ENCODE data around the gene COPG2. TPM values are rescaled to one million over a fixed set of nuclear protein-coding genes. Genes with fewer than 3 reads are reported as not detected.

Gene COPG2
- total RNA-seq, 4 donors from 2014 or later = 11.7 to 15.6 (median 13.1) TPM

DNA sequence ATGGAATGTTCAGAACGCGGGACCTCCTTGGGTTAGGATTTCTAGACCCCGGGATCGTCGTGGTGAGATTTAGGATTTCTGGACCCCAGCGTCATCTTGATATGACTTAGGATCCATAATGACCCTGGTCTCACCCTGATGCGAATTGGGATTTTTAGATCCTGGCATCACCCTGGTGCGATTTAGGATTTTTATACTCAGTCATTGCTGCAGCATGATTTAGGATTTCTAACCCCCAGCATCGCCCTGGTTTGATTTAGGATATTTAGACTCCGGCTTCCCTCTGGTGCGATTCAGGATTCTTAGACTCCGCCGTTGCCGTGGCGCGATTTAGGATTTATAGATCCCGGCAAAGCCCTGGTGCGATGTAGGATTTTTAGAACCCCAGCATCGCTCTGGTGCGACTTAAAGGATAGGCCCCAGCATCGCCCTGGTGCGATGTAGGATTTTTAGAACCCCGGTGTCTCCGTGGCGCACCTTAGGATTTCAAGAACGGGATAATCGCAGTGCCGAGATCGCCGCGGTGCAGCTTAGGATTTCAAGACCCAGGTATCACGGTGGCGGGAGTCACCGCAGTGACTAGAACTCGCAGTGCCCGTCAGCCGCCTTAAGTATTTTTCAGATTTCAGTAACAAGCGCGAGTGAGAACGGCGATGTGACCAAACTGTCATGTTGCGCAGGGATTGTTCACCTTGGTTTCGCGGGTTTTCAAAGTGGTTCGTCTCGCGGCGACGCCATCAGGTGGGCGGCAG, 175.8 kb downstream of the COPG2 start:
- Histone ChIP-seq H3K9me3 (no peaks in the 10 kb centered on the region), H3K36me3 (no peaks in the 10 kb centered on the region), H3K4me1 (peaks cover 0 to 28% (median 5%) of the 10 kb centered on the region in 3 donors), H3K4me3 (peak overlapping the region in 1 of 2 donors; percentile 50), H3K27ac (no peak overlapping the region), H3K27me3 (peaks cover 61% of the 10 kb centered on the region)
- 50 to 55% methylated on average over 18 to 43 of the region's 50 CpGs for WGBS, 2 donors (ENCODE audit: low coverage in 1 of 2)
- no peak for ATAC-seq
- TF ChIP-seq EP300 (IDR thresholded peaks at IDR 0.05) (no peak), POLR2AphosphoS5 (IDR thresholded peaks at IDR 0.05) (no peak), POLR2A (IDR thresholded peaks at IDR 0.05) (no peak)
- TF ChIP-seq, protein P1, sequence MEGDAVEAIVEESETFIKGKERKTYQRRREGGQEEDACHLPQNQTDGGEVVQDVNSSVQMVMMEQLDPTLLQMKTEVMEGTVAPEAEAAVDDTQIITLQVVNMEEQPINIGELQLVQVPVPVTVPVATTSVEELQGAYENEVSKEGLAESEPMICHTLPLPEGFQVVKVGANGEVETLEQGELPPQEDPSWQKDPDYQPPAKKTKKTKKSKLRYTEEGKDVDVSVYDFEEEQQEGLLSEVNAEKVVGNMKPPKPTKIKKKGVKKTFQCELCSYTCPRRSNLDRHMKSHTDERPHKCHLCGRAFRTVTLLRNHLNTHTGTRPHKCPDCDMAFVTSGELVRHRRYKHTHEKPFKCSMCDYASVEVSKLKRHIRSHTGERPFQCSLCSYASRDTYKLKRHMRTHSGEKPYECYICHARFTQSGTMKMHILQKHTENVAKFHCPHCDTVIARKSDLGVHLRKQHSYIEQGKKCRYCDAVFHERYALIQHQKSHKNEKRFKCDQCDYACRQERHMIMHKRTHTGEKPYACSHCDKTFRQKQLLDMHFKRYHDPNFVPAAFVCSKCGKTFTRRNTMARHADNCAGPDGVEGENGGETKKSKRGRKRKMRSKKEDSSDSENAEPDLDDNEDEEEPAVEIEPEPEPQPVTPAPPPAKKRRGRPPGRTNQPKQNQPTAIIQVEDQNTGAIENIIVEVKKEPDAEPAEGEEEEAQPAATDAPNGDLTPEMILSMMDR (IDR thresholded peaks at IDR 0.05) = no peak

- peak within 1 kb of the TSS in 1 of 4 donors; percentile 15 for H3K27ac ChIP-seq
- ATAC-seq = no peak
- WGBS, 2 donors (ENCODE audit: low coverage in 1 of 2) = no CpG with 5 or more reads among the region's 71 CpGs
Observed at GRCh38 chr7:130491841-130492522, 176.6 kb downstream of the COPG2 start, which contains the start of gene MEST. Gene MEST (plus strand): TSS chr7:130492085. CDS start chr7:130492314, 229 bp downstream.

DNA sequence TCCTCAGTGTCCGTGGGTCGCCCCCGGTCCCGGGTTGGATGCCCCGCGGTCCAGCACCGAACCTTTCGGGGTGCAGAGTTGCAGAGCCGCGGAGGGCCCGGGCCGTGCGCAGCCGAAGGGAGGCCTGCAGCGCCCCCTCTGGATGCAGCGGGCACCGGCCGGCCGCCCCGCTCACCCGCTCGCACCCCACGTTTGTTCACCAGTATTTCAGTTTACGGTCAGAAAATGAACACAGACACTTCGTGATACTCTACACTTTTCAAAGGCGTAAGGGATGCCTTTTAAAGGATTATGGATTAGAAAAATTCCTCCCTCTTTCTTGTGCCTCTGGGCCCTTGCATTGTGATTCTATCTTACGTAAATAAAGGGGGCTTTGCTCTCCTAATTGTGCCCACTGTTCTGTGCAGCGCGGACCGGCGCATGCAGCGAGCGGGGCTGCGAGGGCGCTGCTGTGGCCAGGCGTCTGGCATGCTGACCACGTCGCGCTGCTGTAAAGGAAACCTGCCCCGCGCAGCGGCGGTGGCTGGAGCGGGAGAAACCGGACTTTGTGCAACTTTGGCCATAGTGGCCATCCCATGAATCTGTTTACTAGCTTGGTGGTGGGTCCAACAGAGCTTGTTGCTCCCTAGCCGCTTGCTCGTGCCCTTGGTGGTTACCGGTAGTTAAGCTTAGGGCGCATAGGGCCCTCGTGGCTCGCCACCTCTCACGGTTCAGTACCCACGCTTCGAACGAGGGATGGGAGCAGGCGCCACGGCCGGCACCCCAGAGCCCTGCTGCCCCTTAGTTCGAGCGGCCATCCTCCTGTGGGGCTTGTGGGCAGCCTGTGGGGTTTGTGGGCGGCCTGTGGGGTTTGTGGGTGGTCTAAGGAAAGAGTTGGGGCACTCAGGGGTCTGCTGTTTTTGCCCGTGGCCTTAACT, 177.4 kb downstream of the COPG2 start:
- no peaks in the 10 kb centered on the region for H3K9me3 ChIP-seq
- ATAC-seq = peak; percentile 56
- peaks cover 0 to 38% (median 5%) of the 10 kb centered on the region in 3 donors for H3K4me1 ChIP-seq
- WGBS, 2 donors (ENCODE audit: low coverage in 1 of 2) = 40 to 49% methylated on average over 1 to 32 of the region's 62 CpGs
- H3K4me3 ChIP-seq = peak overlapping the region; percentile 5 to 50
- peak overlapping the region in 1 of 4 donors; percentile 15 for H3K27ac ChIP-seq
- TF ChIP-seq EP300 (IDR thresholded peaks at IDR 0.05) = no peak
- TF ChIP-seq, protein P1 (IDR thresholded peaks at IDR 0.05) = peak in 3 of 4 experiments; percentile 37 to 64 (median 58)
- no peak for TF ChIP-seq POLR2A (IDR thresholded peaks at IDR 0.05)
- no peaks in the 10 kb centered on the region for H3K36me3 ChIP-seq
- peaks cover 77% of the 10 kb centered on the region for H3K27me3 ChIP-seq

More at GRCh38 chr7:130491841-130492522, 176.6 kb downstream of the COPG2 start, which contains the start of gene MEST:
- Histone ChIP-seq H3K4me1 (peaks cover 0 to 30% (median 5%) of the 10 kb centered on the region in 3 donors), H3K9me3 (no peaks in the 10 kb centered on the region), H3K27me3 (peaks cover 68% of the 10 kb centered on the region), H3K4me3 (peak within 1 kb of the TSS; percentile 5 to 50), H3K36me3 (no peaks in the 10 kb centered on the region)
- no peak for TF ChIP-seq EP300 (IDR thresholded peaks at IDR 0.05)
- TF ChIP-seq POLR2AphosphoS5 (IDR thresholded peaks at IDR 0.05) = no peak
- TF ChIP-seq, protein P1 (IDR thresholded peaks at IDR 0.05) = no peak
- TF ChIP-seq POLR2A (IDR thresholded peaks at IDR 0.05) = no peak

GRCh38 chr7:130490311-130490791, 178.2 kb downstream of the COPG2 start:
- H3K4me1 ChIP-seq = peaks cover 0 to 44% (median 5%) of the 10 kb centered on the region in 3 donors
- 63 to 67% methylated on average over 8 to 20 of the region's 21 CpGs for WGBS, 2 donors (ENCODE audit: low coverage in 1 of 2)
- no peak overlapping the region for H3K27ac ChIP-seq
- TF ChIP-seq EP300 (IDR thresholded peaks at IDR 0.05) (no peak), POLR2AphosphoS5 (IDR thresholded peaks at IDR 0.05) (no peak), POLR2A (IDR thresholded peaks at IDR 0.05) (no peak)
- TF ChIP-seq, protein P1 (IDR thresholded peaks at IDR 0.05) = no peak
- no peaks in the 10 kb centered on the region for H3K9me3 ChIP-seq
- no peak for ATAC-seq
- H3K4me3 ChIP-seq = peak overlapping the region in 1 of 2 donors; percentile 50
- H3K27me3 ChIP-seq = peaks cover 85% of the 10 kb centered on the region
- H3K36me3 ChIP-seq = no peaks in the 10 kb centered on the region

All from gastroesophageal sphincter (tissue), 4 donors.